H1 (cell line): ENCODE measurements around the gene RALGAPA1. TPM values are rescaled to one million over a fixed set of nuclear protein-coding genes. Genes with fewer than 3 reads are reported as not detected.

ENCODE experiments used
- CTCF ChIA-PET: fragments of 300-600 bp; sonication (Branson Sonifier 250); formaldehyde crosslinking; loops from one replicate; lab custom pipeline; 2021; ENCODE audit not compliant: partially characterized antibody; lab: Charles Lee
- POLR2A ChIA-PET: fragments of 300-600 bp; sonication (Branson Sonifier 250); formaldehyde crosslinking; loops from one replicate; lab custom pipeline; 2021; ENCODE audit warnings: inconsistent platforms; ENCODE audit not compliant: partially characterized antibody; lab: Charles Lee
- DNase-seq, 2 experiments: peaks; one replicate each; pipeline versions ENCODE4 v3.0.0 to v3.0.0-alpha.2; 2010 to 2022; ENCODE audit warnings: low spot score in 2 of 2, low read depth in 1 of 2, mixed read lengths in 1 of 2
- FAIRE-seq: peaks from 2 replicates; lab custom pipeline; 2011; peaks lifted over from hg19 to GRCh38; lab: Jason Lieb, UNC
- H2AFZ ChIP-seq: 2 replicates; pipeline ENCODE4 v1.8.1; 2012; ENCODE audit warnings: low read length, inconsistent platforms
- H2AK5ac ChIP-seq: 2 replicates; pipeline ENCODE4 v1.6.1; 2013; ENCODE audit warnings: low read depth, low read length
- H2BK120ac ChIP-seq: replicated peaks from 2 replicates; pipeline ENCODE3; 2013; ENCODE audit warnings: low read depth, low read length, inconsistent platforms
- H2BK12ac ChIP-seq: 2 replicates; pipeline ENCODE4 v1.6.1; 2013; ENCODE audit warnings: low read depth, low read length
- H2BK15ac ChIP-seq: 2 replicates; pipeline ENCODE4 v1.6.1; 2013; ENCODE audit warnings: low read length
- H2BK20ac ChIP-seq: 2 replicates; pipeline ENCODE4 v1.6.1; 2013; ENCODE audit warnings: low read length
- H2BK5ac ChIP-seq: 2 replicates; pipeline ENCODE4 v1.6.1; 2013; ENCODE audit warnings: low read depth, low read length
- H3K14ac ChIP-seq: 2 replicates; pipeline ENCODE4 v1.6.1; 2013; ENCODE audit warnings: inconsistent platforms; ENCODE audit not compliant: insufficient read length
- H3K18ac ChIP-seq: 2 replicates; pipeline ENCODE4 v1.6.1; 2013; ENCODE audit warnings: low read length; ENCODE audit errors: extremely low read depth
- H3K23ac ChIP-seq: 2 replicates; pipeline ENCODE4 v1.6.1; 2013; ENCODE audit warnings: inconsistent platforms; ENCODE audit not compliant: insufficient read length
- H3K23me2 ChIP-seq: 2 replicates; pipeline ENCODE4 v1.6.1; 2013; ENCODE audit warnings: low read depth, low read length
- H3K27ac ChIP-seq: 2 replicates; pipeline ENCODE4 v1.6.1; 2011; ENCODE audit warnings: low read depth, low read length, inconsistent platforms
- H3K27me3 ChIP-seq, 4 experiments: replicated peaks in 1 of 4; 1 replicate in 1 of 4; 2 replicates in 3 of 4; pipeline versions ENCODE4 v1.6.1 to v1.8.1; 2011 to 2013; ENCODE audit warnings: low read length in 3 of 4, mild to moderate bottlenecking in 3 of 4, inconsistent platforms in 2 of 4, mixed read lengths in 2 of 4, moderate library complexity in 1 of 4; ENCODE audit not compliant: control insufficient read depth in 3 of 4, insufficient read depth in 3 of 4; ENCODE audit errors: extremely low read depth in 1 of 4
- H3K36me3 ChIP-seq, 4 experiments: 2 replicates each; pipeline versions ENCODE4 v1.6.1 to v1.8.1; 2011 to 2013; ENCODE audit warnings: mild to moderate bottlenecking in 4 of 4, low read length in 3 of 4, moderate library complexity in 2 of 4, control low read depth in 1 of 4, inconsistent platforms in 1 of 4; ENCODE audit not compliant: insufficient read depth in 4 of 4, control insufficient read depth in 2 of 4
- H3K4ac ChIP-seq: replicated peaks from 2 replicates; pipeline ENCODE3; 2013; ENCODE audit warnings: low read length, low read depth, mixed read lengths, inconsistent platforms; ENCODE audit not compliant: insufficient read length
- H3K4me1 ChIP-seq, 4 experiments: replicated peaks in 1 of 4; 1 replicate in 1 of 4; 2 replicates in 3 of 4; pipeline versions ENCODE4 v1.6.1 to v1.8.1; 2011 to 2013; ENCODE audit warnings: low read length in 3 of 4, inconsistent platforms in 2 of 4, mixed read lengths in 1 of 4; ENCODE audit not compliant: insufficient read depth in 4 of 4, control insufficient read depth in 3 of 4
- H3K4me2 ChIP-seq, 2 experiments: 2 replicates each; pipeline versions ENCODE4 v1.6.1 to v1.8.1; 2011 to 2013; ENCODE audit warnings: low read depth in 2 of 2, low read length in 2 of 2, control low read depth in 1 of 2, inconsistent platforms in 1 of 2, mild to moderate bottlenecking in 1 of 2; ENCODE audit not compliant: insufficient read depth in 1 of 2
- H3K4me3 ChIP-seq, 4 experiments: fragments of 200-600, 300-600 bp in 1 of 4; sonication (generic), shearing (Covaris generic), sonication (Bioruptor Twin) in 1 of 4; 2 replicates each; pipeline versions ENCODE4 v1.5.1 to v1.8.1; 2011 to 2016; ENCODE audit warnings: low read length in 4 of 4, low read depth in 3 of 4, control low read depth in 2 of 4, inconsistent platforms in 2 of 4, mild to moderate bottlenecking in 2 of 4, mixed read lengths in 1 of 4, moderate library complexity in 1 of 4; ENCODE audit not compliant: insufficient read depth in 2 of 4; ENCODE audit errors: extremely low read depth in 1 of 4
- H3K56ac ChIP-seq: replicated peaks from 2 replicates; pipeline ENCODE3; 2013; ENCODE audit warnings: low read depth, mild to moderate bottlenecking, mixed read lengths, low read length, inconsistent platforms; ENCODE audit not compliant: insufficient read length
- H3K79me1 ChIP-seq: 2 replicates; pipeline ENCODE4 v1.6.1; 2013; ENCODE audit warnings: low read depth, low read length, control low read depth
- H3K79me2 ChIP-seq, 2 experiments: 2 replicates each; pipeline versions ENCODE4 v1.6.1 to v1.8.1; 2012 to 2013; ENCODE audit warnings: low read length in 2 of 2, mild to moderate bottlenecking in 2 of 2, inconsistent platforms in 1 of 2; ENCODE audit not compliant: insufficient read depth in 2 of 2, control insufficient read depth in 1 of 2
- H3K9ac ChIP-seq, 4 experiments: replicated peaks in 1 of 4; 1 replicate in 1 of 4; 2 replicates in 3 of 4; pipeline versions ENCODE4 v1.6.1 to v1.8.1; 2011 to 2013; ENCODE audit warnings: low read depth in 3 of 4, low read length in 3 of 4, control low read depth in 2 of 4, mild to moderate bottlenecking in 2 of 4, moderate library complexity in 2 of 4, inconsistent platforms in 1 of 4; ENCODE audit errors: extremely low read depth in 1 of 4
- H3K9me3 ChIP-seq, 2 experiments: 2 replicates each; pipeline versions ENCODE4 v1.6.1 to v1.8.1; 2012 to 2013; ENCODE audit warnings: mild to moderate bottlenecking in 2 of 2, moderate library complexity in 2 of 2, control low read depth in 1 of 2, inconsistent platforms in 1 of 2, low read depth in 1 of 2, low read length in 1 of 2, mixed read lengths in 1 of 2; ENCODE audit not compliant: insufficient read depth in 2 of 2
- H4K20me1 ChIP-seq, 2 experiments: replicated peaks in 1 of 2; 2 replicates each; pipeline versions ENCODE3 to v1.8.1; 2011 to 2013; ENCODE audit warnings: inconsistent platforms in 2 of 2, low read length in 2 of 2, mild to moderate bottlenecking in 1 of 2; ENCODE audit not compliant: insufficient read depth in 2 of 2, control insufficient read depth in 1 of 2
- H4K5ac ChIP-seq: 2 replicates; pipeline ENCODE4 v1.6.1; 2013; ENCODE audit warnings: low read length, low read depth, mixed read lengths, inconsistent platforms; ENCODE audit not compliant: insufficient read length
- H4K8ac ChIP-seq: 2 replicates; pipeline ENCODE4 v1.8.0; 2013; ENCODE audit warnings: mild to moderate bottlenecking, moderate library complexity, low read length, inconsistent platforms; ENCODE audit not compliant: insufficient read depth; ENCODE audit errors: extremely low read depth
- H4K91ac ChIP-seq: replicated peaks from 2 replicates; pipeline ENCODE3; 2013; ENCODE audit warnings: low read length, mixed read lengths, inconsistent platforms; ENCODE audit not compliant: insufficient read length
- CBX5 ChIP-seq: fragments of 300-800, 300-1000 bp; sonication (generic); IDR thresholded peaks from 2 replicates; pipeline ENCODE4 v1.7.1; 2016; ENCODE audit warnings: antibody characterized with exemption, low read length, low read depth
- CEBPB ChIP-seq: IDR thresholded peaks from 2 replicates; pipeline ENCODE4 v1.6.1; 2012; ENCODE audit warnings: low read depth, low read length
- HDAC2 ChIP-seq, 2 experiments: fragments of 300-600 bp in 1 of 2; sonication (generic) in 1 of 2; IDR thresholded peaks; 2 replicates each; pipeline ENCODE4 v1.6.1; 2011 to 2012; ENCODE audit warnings: low read depth in 2 of 2, low read length in 2 of 2, mild to moderate bottlenecking in 2 of 2, moderate library complexity in 2 of 2, borderline replicate concordance in 1 of 2, inconsistent platforms in 1 of 2
- KDM1A ChIP-seq: fragments of 200-600, 300-600 bp; sonication (generic); IDR thresholded peaks from 2 replicates; pipeline ENCODE4 v1.7.1; 2016; ENCODE audit warnings: mild to moderate bottlenecking, low read length, borderline replicate concordance
- RBBP5 ChIP-seq: IDR thresholded peaks from 2 replicates; pipeline ENCODE4 v1.7.1; 2012; ENCODE audit warnings: low read depth, mild to moderate bottlenecking, inconsistent platforms, low read length, moderate library complexity, borderline replicate concordance
- RFX5 ChIP-seq: IDR thresholded peaks from 2 replicates; pipeline ENCODE4 v1.6.1; 2011; ENCODE audit warnings: low read depth, low read length, improper control_type of control experiment, borderline replicate concordance
- RXRA ChIP-seq: IDR thresholded peaks from 2 replicates; pipeline ENCODE4 v1.6.1; 2011; ENCODE audit warnings: low read depth, mild to moderate bottlenecking, low read length, moderate library complexity; ENCODE audit not compliant: insufficient read depth
- SUZ12 ChIP-seq: fragments of 200-600 bp; sonication (generic); IDR thresholded peaks from 2 replicates; pipeline ENCODE4 v1.6.1; 2012; ENCODE audit warnings: mild to moderate bottlenecking, inconsistent platforms, low read length, moderate library complexity, mixed read lengths
- TBP ChIP-seq: IDR thresholded peaks from 2 replicates; pipeline ENCODE4 v1.6.1; 2011; ENCODE audit warnings: low read depth, low read length, improper control_type of control experiment
- TCF12 ChIP-seq: IDR thresholded peaks from 2 replicates; pipeline ENCODE4 v1.6.1; 2011; ENCODE audit warnings: low read depth, mild to moderate bottlenecking, low read length
- WGBS, 2 experiments: shearing (Covaris generic) in 1 of 2; methylation state at CpG; one replicate each; pipeline versions ENCODE4 v1.1.6 to v1.1.7; 2013 to 2015; ENCODE audit warnings: low lambda C conversion rate in 2 of 2, mixed read lengths in 2 of 2, inconsistent platforms in 1 of 2, low coverage in 1 of 2, missing lambda C conversion rate in 1 of 2; ENCODE audit not compliant: insufficient replicate concordance in 2 of 2, insufficient coverage in 1 of 2, insufficient read length in 1 of 2; ENCODE audit errors: extremely low coverage in 1 of 2, missing lambda C conversion rate in 1 of 2; 5-methylcytosine and 5-hydroxymethylcytosine counted together
- polyA plus RNA-seq, 7 experiments: library from polyadenylated mRNA; depleted of rRNA in 3 of 7; stranded (reverse) in 5 of 7; unstranded in 2 of 7; fragments of >200 nt in 5 of 7; fragments of 200-250 nt in 2 of 7; gene quantifications; 1 replicate in 5 of 7; 2 replicates in 1 of 7; 4 replicates in 1 of 7; pipeline versions ENCODE4 v1.2.1 to v1.2.3, GENCODE V29; 2011 to 2013; ENCODE audit warnings: missing spikeins in 2 of 7, mixed read lengths in 2 of 7
- total RNA-seq: library from RNA; stranded (reverse); fragmentation: NEBNext Ultra II Directional; extraction: Animal tissue kit (Norgen Biotek cat#: 25700); gene quantifications from 2 replicates; pipeline ENCODE4 v1.2.1, GENCODE V29; 2021
- TF ChIP-seq, protein P1 (sequence below): IDR thresholded peaks from 2 replicates; pipeline ENCODE4 v1.6.1; 2012; ENCODE audit warnings: inconsistent platforms
- TF ChIP-seq, protein P2 (sequence below): IDR thresholded peaks from 2 replicates; pipeline ENCODE4 v1.6.1; 2012; ENCODE audit warnings: low read length, inconsistent platforms

RALGAPA1 gene
- total and polyA plus RNA-seq, 2 of the 8 experiments (the other 6 are each of a cell fraction or from before 2014, with no cell fraction given), result 4.2 to 26.7 TPM

DNA sequence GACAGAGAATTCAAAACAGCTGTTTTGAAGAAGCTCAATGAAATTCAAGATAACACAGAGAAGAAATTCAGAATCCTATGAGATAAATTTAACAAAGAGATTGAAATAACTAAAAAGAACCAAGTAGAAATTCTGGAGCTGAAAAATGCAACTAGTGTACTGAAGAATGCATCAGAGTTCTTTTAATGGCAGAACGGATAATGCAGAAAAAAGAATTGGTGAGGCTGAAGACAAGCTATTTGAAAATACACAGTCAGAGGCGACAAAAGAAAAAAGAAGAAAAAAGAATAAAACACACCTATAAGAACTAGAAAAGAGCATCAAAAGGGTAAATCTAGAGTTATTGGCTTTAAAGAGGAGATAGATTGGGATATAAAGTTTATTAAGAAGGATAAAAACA, 171.8 kb downstream of the RALGAPA1 start:
- H4K8ac ChIP-seq, result no peak overlapping the region
- ChIA-PET POLR2A (no interaction called here), CTCF (interaction anchor here (0.6 kb wide), 1 partner anchor 22 kb away, joined by 3 read pairs; no protein-coding TSS in a partner anchor)
- H3K36me3 ChIP-seq, result no peaks in the 10 kb centered on the region; a peak in 1 of 8 replicates
- no peaks in the 10 kb centered on the region for H3K23me2 ChIP-seq
- no peak overlapping the region for H3K18ac ChIP-seq
- H3K14ac ChIP-seq, result no peak overlapping the region
- H3K4me3 ChIP-seq, result no peak overlapping the region
- no peak overlapping the region for H3K56ac ChIP-seq
- no peak overlapping the region for H2AK5ac ChIP-seq
- DNase-seq (no peak), FAIRE-seq (no peak)
- H2BK20ac ChIP-seq, result no peak overlapping the region
- H3K23ac ChIP-seq, result no peak overlapping the region
- no peaks in the 10 kb centered on the region for H3K4me1 ChIP-seq
- H3K79me2 ChIP-seq, result no peaks in the 10 kb centered on the region
- no peak overlapping the region for H2BK5ac ChIP-seq
- H4K91ac ChIP-seq, result no peak overlapping the region
- WGBS, 2 experiments, result 81% methylated on average over 2 of the region's 2 CpGs; no CpG with 5 or more reads in 1 of the 2 experiments
- no peaks in the 10 kb centered on the region for H4K20me1 ChIP-seq
- no peak overlapping the region for H4K5ac ChIP-seq
- H3K27me3 ChIP-seq, result no peaks in the 10 kb centered on the region
- no peak overlapping the region for H3K4ac ChIP-seq
- H2BK120ac ChIP-seq, result no peak overlapping the region
- H3K4me2 ChIP-seq, result no peak overlapping the region
- H2AFZ ChIP-seq, result no peak overlapping the region
- H3K27ac ChIP-seq, result no peak overlapping the region
- H2BK12ac ChIP-seq, result no peak overlapping the region
- no peak overlapping the region for H3K9ac ChIP-seq
- H2BK15ac ChIP-seq, result no peak overlapping the region
- H3K9me3 ChIP-seq, result no peaks in the 10 kb centered on the region
- H3K79me1 ChIP-seq, result no peaks in the 10 kb centered on the region
- TF ChIP-seq TCF12 (no peak), RFX5 (no peak), CBX5 (no peak), SUZ12 (no peak), TBP (no peak), KDM1A (no peak), RXRA (no peak), RBBP5 (no peak), HDAC2 (IDR thresholded peaks at IDR 0.05; ENCODE audit: borderline replicate concordance in 1 of 2, low read depth in 2 of 2, low read length in 2 of 2) (no peak), CEBPB (no peak)
- TF ChIP-seq, protein P1, sequence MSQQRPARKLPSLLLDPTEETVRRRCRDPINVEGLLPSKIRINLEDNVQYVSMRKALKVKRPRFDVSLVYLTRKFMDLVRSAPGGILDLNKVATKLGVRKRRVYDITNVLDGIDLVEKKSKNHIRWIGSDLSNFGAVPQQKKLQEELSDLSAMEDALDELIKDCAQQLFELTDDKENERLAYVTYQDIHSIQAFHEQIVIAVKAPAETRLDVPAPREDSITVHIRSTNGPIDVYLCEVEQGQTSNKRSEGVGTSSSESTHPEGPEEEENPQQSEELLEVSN, result no peak
- TF ChIP-seq, protein P2, sequence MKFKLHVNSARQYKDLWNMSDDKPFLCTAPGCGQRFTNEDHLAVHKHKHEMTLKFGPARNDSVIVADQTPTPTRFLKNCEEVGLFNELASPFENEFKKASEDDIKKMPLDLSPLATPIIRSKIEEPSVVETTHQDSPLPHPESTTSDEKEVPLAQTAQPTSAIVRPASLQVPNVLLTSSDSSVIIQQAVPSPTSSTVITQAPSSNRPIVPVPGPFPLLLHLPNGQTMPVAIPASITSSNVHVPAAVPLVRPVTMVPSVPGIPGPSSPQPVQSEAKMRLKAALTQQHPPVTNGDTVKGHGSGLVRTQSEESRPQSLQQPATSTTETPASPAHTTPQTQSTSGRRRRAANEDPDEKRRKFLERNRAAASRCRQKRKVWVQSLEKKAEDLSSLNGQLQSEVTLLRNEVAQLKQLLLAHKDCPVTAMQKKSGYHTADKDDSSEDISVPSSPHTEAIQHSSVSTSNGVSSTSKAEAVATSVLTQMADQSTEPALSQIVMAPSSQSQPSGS, result no peak
